Right renal pelvis (tissue), 4 donors: ENCODE measurements around the gene GMDS. TPM values are rescaled to one million over a fixed set of nuclear protein-coding genes. Genes with fewer than 3 reads are reported as not detected.

Experiments
- DNase-seq, 4 donors: peaks; one replicate each; pipeline ENCODE4 v3.0.0-alpha.2; 2013; ENCODE audit warnings: low read depth in 4 of 4, low spot score in 3 of 4, missing footprints in 1 of 4
- polyA plus RNA-seq, 4 donors: library from polyadenylated mRNA; unstranded; fragments of 120-200 nt; gene quantifications; one replicate each; pipeline ENCODE4 v1.2.1, GENCODE V29; 2013; ENCODE audit not compliant: insufficient read length in 4 of 4

The GMDS gene
- polyA plus RNA-seq, 4 donors, result 67.7 to 86.0 (median 77.9) TPM

DNA sequence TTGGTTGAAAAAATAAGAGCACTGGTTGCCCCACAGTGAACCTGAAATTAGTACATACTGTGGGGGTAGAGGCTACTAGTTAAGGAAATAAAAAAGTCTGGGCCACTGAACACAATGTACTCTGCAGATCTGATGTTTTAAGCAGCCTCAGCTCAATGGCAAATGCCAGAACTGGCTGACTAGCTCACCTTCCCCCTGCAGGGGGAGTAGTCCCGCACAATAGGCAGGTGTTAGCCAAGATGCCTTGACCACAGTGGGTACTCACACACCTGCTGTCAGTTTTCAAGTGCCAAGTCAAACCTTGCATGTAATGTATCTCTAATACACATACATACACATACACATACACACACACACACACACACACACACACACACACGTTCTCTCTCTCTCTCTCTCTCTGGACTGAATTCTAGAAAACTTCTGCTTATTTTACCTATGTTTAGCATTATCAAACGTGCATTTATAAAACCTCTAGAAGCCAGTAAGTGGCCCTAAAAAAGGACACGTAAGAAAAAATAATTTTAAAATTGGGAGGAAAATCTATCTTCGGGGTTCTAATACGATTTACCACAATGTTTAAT, 36.1 kb downstream of the GMDS start:
- DNase-seq, result peak in 1 of 4 donors; percentile 28

GRCh38 chr6:2208468-2208867, 36.9 kb downstream of the GMDS start:
- no peak for DNase-seq

GRCh38 chr6:2205396-2205795, 40.0 kb downstream of the GMDS start:
- DNase-seq, result no peak

DNA sequence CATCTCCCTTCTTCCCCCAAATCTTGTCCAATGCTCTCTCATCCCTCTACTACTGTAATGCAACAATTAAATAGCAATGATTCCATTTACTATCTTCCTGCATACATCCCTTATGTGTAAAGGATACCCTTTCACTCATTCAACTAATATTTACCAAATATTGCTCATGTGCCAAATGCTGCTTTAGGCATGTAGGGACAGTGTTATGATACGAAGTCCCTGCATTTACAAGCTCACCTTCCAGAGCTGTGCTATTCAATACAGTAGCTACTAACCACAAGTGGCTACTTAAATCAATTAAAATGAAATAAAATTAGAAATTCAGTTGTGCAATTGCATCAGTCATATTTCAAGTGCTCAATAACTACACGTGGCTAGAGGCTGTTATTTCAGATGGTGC, 41.1 kb downstream of the GMDS start:
- DNase-seq, result no peak

DNA sequence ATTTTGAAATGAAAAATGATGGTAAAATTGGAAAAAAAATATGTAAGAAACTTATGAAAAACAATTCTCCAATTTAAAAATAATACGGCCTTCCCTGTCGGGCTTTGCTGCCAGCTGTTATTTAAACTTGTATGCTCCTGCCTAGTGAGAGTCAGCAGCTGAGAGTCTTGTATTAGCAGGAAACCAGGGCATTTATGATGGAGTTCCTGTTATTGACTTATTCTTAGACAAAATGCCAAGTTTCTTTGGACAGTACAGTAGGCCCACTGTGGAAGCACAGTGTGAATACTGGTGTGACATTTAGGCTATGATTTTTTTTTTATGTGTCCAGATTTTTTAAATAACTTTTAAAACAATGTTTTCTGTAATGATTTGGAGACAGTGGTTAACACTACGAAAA, 42.1 kb downstream of the GMDS start:
- DNase-seq, result no peak

DNA sequence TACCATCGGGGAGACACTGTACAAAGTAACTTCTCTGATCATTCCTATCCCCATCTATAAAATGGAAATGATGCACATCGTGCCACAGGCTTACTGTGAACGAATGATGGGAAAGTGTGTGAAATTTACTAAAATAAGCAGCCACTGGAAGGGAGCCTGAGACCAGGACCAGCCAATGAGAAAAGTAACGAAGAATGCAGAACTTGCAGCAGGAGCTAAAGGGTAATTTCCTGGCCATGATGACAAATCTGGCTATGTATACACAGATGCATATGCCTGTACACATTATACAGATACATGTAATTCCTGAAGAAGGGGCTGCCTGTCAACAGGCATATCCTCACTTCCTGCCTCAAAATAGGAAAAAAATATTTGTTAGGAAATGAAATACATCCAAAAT, 47.4 kb downstream of the GMDS start:
- DNase-seq, result no peak

- no peak for DNase-seq
These were observed 48.2 kb downstream of the GMDS start for GRCh38 chr6:2197177-2197671.

- peak in 3 of 4 donors; percentile 45 to 61 (median 49) for DNase-seq
These were observed 49.2 kb downstream of the GMDS start for GRCh38 chr6:2196079-2196679.

GRCh38 chr6:2194643-2195042, 50.8 kb downstream of the GMDS start:
- no peak for DNase-seq

- DNase-seq, result no peak
These were observed 51.5 kb downstream of the GMDS start for GRCh38 chr6:2193931-2194330.

DNA sequence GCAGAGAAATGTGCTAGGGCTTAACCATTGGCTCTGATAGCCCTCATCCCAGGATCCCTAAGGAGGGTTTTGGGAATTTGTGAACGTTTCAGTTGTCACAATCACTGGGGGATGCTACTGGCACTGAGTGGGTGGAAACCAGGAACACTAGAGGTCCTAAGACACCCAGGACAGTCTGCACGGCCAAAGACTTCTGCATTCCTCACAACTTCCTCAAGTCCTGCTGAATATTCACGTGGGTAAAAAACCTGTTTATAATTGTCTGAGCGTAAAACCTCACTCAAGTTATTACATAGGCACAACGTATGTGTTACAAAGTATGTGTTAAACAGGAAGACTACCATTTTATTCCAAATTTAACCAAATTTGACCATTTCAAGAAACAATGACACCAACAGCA, 52.4 kb downstream of the GMDS start:
- no peak for DNase-seq

GRCh38 chr6:2191390-2191740, 54.0 kb downstream of the GMDS start:
- DNase-seq, result no peak

DNA sequence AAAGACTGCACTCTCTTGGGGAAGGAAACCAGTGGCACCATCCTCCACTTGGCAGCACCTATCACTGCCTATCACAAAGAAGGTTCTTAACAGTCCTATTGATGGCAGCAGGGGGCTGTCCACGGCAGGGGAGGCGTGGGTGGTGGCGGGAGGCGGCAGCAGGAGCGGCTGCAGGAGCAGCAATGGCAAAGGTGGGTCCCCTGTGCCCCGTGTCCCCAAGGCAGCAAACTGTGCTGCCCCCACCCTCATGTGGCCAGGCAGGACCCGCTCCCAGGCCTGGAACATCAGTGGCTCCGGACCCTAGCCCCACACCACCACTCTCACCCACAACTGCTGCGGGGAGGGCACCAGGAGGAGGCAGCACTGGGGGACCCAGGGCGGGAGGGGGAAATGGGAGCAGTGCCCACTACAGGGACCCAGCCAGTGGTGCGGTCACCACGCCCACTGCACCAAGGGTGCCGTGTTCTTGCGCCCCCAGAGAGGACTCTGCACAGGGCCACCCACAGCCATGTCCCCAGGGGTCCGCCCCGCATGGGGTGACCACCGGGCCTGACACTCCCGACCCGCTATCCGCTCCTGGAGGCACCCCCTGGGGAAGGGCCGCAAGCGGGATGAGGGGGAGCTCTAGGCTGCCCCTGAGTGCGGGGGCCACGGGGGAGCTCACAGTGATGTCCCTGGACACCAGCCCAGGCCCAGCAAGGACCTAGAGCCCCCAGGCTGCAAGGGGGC, 54.6 kb downstream of the GMDS start:
- no peak for DNase-seq

DNA sequence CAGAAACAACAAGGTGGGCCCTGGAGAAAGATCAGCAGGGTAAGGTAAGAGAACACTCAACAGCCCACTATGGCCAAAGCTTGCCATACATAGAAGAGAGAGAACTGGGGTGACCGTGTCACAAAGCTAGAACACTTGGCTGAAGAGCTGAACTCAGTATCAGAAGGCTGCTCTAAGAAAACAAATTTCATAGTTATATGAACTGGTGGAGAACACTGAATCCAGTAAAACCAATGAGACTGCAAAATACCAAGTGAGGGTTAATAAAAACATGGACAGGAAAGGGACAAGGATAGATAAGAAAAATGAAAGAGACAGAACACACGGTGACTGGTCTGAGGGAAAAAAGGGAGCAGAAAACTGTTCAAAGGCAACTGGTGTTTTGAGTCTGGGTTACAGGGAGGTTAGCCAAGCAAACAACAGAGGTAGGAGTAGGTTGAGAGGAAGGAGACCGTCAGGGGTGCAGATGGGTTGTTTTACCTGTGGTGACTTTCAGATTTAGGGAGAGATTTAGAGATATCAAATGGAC, 56.5 kb downstream of the GMDS start:
- no peak for DNase-seq

DNA sequence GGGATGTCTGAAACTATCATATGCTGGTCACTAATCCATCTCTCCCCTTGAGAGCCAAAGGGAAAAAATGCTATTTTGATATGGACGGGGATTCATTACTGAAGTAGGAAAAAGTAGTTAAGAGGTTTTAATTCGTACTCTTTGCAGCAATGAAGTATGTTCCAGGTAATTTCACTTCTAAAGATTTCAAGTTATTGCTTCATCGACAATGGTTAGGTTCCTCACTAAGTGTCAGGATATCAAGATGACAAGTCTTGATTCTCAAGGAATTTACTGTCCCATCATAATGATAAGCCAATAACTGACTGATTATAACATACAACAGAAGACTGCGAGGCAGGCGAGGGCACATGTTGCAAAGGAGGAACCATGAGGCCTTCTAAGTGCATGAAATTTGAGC, 57.0 kb downstream of the GMDS start:
- DNase-seq, result no peak

DNA sequence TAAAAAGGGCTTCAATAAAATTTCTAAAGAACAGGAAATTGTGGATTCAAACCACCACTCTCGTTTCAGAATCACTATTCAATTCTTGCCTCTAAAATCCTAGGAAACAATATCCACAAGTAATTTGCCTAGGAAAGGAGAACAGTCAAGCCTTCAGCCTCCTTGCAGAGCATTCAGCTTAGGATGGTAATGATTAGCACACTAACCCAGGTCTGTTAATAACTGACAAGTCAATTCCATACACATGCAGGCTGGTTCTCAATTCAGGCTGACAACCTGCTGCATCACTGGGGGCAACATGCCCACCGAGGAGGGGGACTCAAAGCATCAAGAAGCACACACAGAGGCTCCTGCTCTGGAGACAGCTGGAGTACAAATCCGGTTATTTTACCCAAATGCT, 57.6 kb downstream of the GMDS start:
- peak in 2 of 4 donors; percentile 29 to 33 for DNase-seq

DNA sequence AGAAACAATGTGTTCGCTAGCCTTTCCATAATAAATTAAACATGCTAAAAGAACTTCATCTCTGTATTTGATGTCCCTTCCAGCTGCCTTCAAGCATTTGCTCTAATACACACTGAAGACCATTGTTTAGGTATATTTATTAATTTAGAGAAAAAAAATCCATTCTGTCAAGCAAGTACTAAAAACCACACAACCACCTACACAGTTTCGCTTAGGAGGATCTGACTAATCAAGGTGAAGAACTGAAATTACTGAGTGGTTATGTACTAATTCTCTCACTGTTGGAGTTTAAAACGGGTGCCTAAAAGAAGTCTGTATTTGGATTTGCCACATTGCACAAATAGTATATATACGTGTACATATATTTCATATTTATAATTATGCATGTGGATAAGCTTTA, 58.9 kb downstream of the GMDS start:
- DNase-seq, result no peak

DNA sequence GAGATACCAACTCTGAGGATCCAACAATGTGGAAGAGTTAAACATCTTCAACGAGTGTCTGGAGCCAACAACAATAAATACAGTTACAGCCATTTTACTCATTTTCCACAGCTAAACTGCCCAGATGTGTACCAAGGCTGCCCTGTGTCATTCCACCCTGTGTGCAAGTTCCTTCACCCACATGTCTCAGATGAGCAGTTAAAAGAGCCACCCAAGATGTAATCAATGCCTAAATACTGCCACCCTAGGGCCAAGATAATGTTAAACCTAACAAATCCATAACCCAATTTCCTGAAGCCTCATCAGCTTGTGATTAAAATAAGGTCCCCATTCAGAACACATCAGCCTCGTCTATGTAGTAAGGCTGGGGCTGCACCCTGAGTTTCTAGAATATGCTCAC, 59.9 kb downstream of the GMDS start:
- DNase-seq, result no peak

- no peak for DNase-seq
These were observed 60.5 kb downstream of the GMDS start for GRCh38 chr6:2184700-2185455.

DNA sequence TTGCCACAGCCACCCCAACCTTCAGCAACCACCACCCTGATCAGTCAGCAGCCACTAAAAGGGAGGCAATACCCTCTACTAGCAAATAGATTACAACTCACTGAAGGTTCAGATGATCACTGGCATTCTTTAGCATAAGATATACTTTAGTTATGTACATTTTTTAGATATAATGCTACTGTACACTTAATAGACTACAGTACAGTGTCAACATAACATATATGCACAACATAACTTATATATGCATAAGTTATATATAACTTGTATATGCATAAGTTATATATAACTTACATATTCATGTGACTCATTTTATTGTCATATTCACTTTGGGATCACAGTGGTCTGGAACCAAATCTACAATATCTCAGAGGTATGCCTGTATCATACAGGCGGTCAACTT, 61.7 kb downstream of the GMDS start:
- DNase-seq, result no peak

- no peak for DNase-seq
These were observed 62.2 kb downstream of the GMDS start for GRCh38 chr6:2183246-2183645.
